Gastroesophageal sphincter (tissue), 4 donors: Measurements from ENCODE around the gene CIPC. TPM values are rescaled to one million over a fixed set of nuclear protein-coding genes. Genes with fewer than 3 reads are reported as not detected.
A peak's percentile ranks its signal among the peaks of the same experiment; 100 is the strongest.

ENCODE experiments used
- ATAC-seq: fragments of 150-250 bp; one replicate; pipeline ENCODE4 v1.9.1; 2016; ENCODE audit warnings: mild to moderate bottlenecking, moderate library complexity
- H3K27ac ChIP-seq, 4 donors: fragments of 200-600 bp; sonication (generic) in 3 of 4; 1 replicate in 3 of 4; 2 replicates in 1 of 4; pipeline ENCODE4 v1.5.1; 2016 to 2019
- H3K27me3 ChIP-seq: fragments of 200-600 bp; sonication (generic); one replicate; pipeline ENCODE4 v1.5.1; 2019
- H3K36me3 ChIP-seq, 2 donors: fragments of 200-600 bp; sonication (generic); one replicate each; pipeline ENCODE4 v1.5.1; 2019; ENCODE audit warnings: control low read depth in 1 of 2
- H3K4me1 ChIP-seq, 3 donors: fragments of 200-600 bp; sonication (generic); 1 replicate in 2 of 3; 2 replicates in 1 of 3; pipeline ENCODE4 v1.5.1; 2016 to 2019; ENCODE audit warnings: control low read depth in 2 of 3
- H3K4me3 ChIP-seq, 2 donors: fragments of 200-600 bp; sonication (generic); one replicate each; pipeline ENCODE4 v1.5.1; 2019; ENCODE audit warnings: mild to moderate bottlenecking in 1 of 2, moderate library complexity in 1 of 2
- H3K9me3 ChIP-seq, 3 donors: fragments of 200-600 bp; sonication (generic); one replicate each; pipeline ENCODE4 v1.5.1; 2017 to 2019; ENCODE audit warnings: control low read depth in 2 of 3
- EP300 ChIP-seq: sonication (generic); formaldehyde crosslinking; IDR thresholded peaks from one replicate; pipeline ENCODE4 v1.6.1; 2017; ENCODE audit warnings: antibody characterized with exemption, mild to moderate bottlenecking
- POLR2A ChIP-seq, 2 donors: fragments of 450-650 bp; IDR thresholded peaks; one replicate each; pipeline ENCODE4 v1.6.1; 2017; ENCODE audit warnings: antibody characterized with exemption in 2 of 2, mild to moderate bottlenecking in 2 of 2, moderate library complexity in 1 of 2
- POLR2AphosphoS5 ChIP-seq: sonication (generic); formaldehyde crosslinking; IDR thresholded peaks from one replicate; pipeline ENCODE4 v1.6.1; 2017; ENCODE audit warnings: antibody characterized with exemption
- WGBS, 2 donors: methylation state at CpG; one replicate each; pipeline ENCODE4 v1.1.5; 2018; ENCODE audit warnings: low coverage in 1 of 2; 5-methylcytosine and 5-hydroxymethylcytosine counted together
- total RNA-seq, 4 donors: library from RNA; depleted of rRNA; stranded (reverse); fragments of >200 nt; gene quantifications; one replicate each; pipeline ENCODE4 v1.1.0, GENCODE V29; 2016
- TF ChIP-seq, protein P1 (sequence below), 4 experiments: fragments of 200-600 bp in 2 of 4; fragments of 450-650 bp in 2 of 4; sonication (generic) in 1 of 4; IDR thresholded peaks; one replicate each; pipeline ENCODE4 v1.5.1; 2017 to 2019; ENCODE audit warnings: antibody characterized with exemption in 4 of 4, mild to moderate bottlenecking in 2 of 4, moderate library complexity in 2 of 4

Gene CIPC
- total RNA-seq, 4 donors from 2014 or later = 49.0 to 74.1 (median 60.4) TPM

DNA sequence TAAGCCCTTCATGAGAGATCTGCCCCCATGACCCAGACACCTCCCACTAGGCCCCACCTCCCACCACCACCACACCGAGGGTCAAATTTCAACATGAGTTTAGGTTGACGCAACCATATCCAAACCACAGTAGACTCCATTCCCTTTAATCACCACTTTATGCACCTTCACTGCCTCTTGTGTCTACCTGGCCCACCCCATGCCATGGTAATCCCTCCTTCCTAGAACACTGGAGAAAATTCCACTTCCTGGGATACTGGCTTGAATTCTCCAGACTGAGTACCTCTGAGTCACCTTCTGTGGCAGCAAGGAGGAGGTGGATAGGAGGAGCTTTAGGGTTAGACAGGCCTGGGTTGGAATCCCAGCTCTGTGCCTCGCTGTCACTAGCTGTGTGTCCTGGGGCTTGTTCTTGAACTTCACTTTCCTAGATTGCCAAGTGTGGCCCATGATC, 26.1 kb upstream of the CIPC start:
- no peak for ATAC-seq
- no peaks in the 10 kb centered on the region for H3K36me3 ChIP-seq
- TF ChIP-seq POLR2A (IDR thresholded peaks at IDR 0.05) (no peak), POLR2AphosphoS5 (no peak), EP300 (no peak)
- TF ChIP-seq, protein P1, sequence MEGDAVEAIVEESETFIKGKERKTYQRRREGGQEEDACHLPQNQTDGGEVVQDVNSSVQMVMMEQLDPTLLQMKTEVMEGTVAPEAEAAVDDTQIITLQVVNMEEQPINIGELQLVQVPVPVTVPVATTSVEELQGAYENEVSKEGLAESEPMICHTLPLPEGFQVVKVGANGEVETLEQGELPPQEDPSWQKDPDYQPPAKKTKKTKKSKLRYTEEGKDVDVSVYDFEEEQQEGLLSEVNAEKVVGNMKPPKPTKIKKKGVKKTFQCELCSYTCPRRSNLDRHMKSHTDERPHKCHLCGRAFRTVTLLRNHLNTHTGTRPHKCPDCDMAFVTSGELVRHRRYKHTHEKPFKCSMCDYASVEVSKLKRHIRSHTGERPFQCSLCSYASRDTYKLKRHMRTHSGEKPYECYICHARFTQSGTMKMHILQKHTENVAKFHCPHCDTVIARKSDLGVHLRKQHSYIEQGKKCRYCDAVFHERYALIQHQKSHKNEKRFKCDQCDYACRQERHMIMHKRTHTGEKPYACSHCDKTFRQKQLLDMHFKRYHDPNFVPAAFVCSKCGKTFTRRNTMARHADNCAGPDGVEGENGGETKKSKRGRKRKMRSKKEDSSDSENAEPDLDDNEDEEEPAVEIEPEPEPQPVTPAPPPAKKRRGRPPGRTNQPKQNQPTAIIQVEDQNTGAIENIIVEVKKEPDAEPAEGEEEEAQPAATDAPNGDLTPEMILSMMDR (IDR thresholded peaks at IDR 0.05) = no peak
- 89 to 100% methylated on average over 2 to 3 of the region's 3 CpGs for WGBS, 2 donors
- H3K27ac ChIP-seq = no peak overlapping the region
- no peak overlapping the region for H3K4me3 ChIP-seq
- no peaks in the 10 kb centered on the region for H3K27me3 ChIP-seq
- peaks cover 0 to 36% (median 10%) of the 10 kb centered on the region in 3 donors for H3K4me1 ChIP-seq
- no peaks in the 10 kb centered on the region for H3K9me3 ChIP-seq

DNA sequence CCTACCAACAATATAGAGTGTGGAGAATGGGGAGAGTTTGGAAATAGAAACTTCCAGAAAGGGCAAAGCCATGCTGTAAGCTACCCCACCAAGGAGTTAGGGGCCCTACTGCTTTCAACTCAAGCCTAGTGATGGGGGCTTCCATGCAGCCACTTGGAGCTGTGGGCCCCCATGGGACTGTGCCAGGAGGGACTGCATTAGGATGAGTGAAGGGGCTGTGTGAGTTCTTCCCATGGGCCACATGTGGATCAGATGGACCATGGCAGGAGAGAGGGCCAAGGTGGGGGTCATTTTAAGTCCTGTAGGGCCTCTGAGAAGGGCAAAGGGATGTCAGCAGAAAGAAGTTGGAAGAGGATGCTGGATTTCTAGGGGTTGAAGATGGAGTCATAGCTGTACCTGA, 23.1 kb upstream of the CIPC start:
- Histone ChIP-seq H3K27me3 (no peaks in the 10 kb centered on the region), H3K4me3 (peak overlapping the region in 1 of 2 donors; percentile 33), H3K27ac (peak overlapping the region; percentile 51 to 83 (median 82)), H3K36me3 (no peaks in the 10 kb centered on the region), H3K4me1 (peaks cover 0 to 21% (median 14%) of the 10 kb centered on the region in 3 donors), H3K9me3 (peaks cover 0 to 6% (median 0%) of the 10 kb centered on the region in 3 donors)
- TF ChIP-seq EP300 (no peak), POLR2AphosphoS5 (no peak), POLR2A (IDR thresholded peaks at IDR 0.05) (no peak)
- TF ChIP-seq, protein P1 (IDR thresholded peaks at IDR 0.05) = no peak
- no peak for ATAC-seq

DNA sequence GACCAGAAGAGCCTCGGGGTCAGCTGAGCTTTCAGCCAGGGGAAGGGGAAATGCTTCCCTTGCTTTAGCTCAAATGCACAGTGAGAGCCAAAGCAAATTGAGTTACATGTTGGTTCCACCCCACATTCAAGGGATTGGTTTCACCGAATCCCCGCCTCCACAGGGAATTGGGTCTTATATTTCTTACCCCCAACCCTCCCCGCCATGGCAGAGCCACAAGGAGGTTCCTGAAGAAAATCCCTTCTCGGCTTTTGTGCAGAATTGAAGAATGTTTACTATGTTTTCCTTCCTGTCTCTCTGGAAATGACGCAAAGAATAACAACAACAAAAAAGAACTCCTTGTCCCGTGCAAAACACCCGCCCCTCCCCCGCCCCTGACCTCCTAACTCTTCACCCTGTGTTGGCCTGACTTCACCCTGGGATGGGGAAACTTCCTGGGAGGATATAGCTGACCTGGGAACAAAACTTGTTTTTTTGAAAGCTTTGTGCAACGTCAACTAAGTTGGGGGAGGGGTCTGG, 21.9 kb upstream of the CIPC start:
- H3K4me1 ChIP-seq = peaks cover 0 to 10% (median 7%) of the 10 kb centered on the region in 3 donors
- peaks cover 0 to 11% (median 0%) of the 10 kb centered on the region in 3 donors for H3K9me3 ChIP-seq
- ATAC-seq = peak; percentile 92
- TF ChIP-seq POLR2A (IDR thresholded peaks at IDR 0.05) (peak; percentile 24 to 33), EP300 (peak; percentile 45), POLR2AphosphoS5 (peak; percentile 58)
- TF ChIP-seq, protein P1 (IDR thresholded peaks at IDR 0.05) = no peak
- no peaks in the 10 kb centered on the region for H3K36me3 ChIP-seq
- 23 to 41% methylated on average over 5 to 10 of the region's 10 CpGs for WGBS, 2 donors
- H3K4me3 ChIP-seq = peak overlapping the region; percentile 27 to 33
- peak overlapping the region; percentile 51 to 83 (median 82) for H3K27ac ChIP-seq
- no peaks in the 10 kb centered on the region for H3K27me3 ChIP-seq

- peaks cover 0 to 11% (median 0%) of the 10 kb centered on the region in 3 donors for H3K9me3 ChIP-seq
- no peak overlapping the region for H3K4me3 ChIP-seq
- H3K36me3 ChIP-seq = no peaks in the 10 kb centered on the region
- peaks cover 0 to 10% (median 7%) of the 10 kb centered on the region in 3 donors for H3K4me1 ChIP-seq
- TF ChIP-seq POLR2AphosphoS5 = no peak
- no peak for TF ChIP-seq POLR2A (IDR thresholded peaks at IDR 0.05)
- TF ChIP-seq, protein P1 (IDR thresholded peaks at IDR 0.05) = no peak
- no peak for TF ChIP-seq EP300
- no peaks in the 10 kb centered on the region for H3K27me3 ChIP-seq
- peak; percentile 24 for ATAC-seq
- 84 to 97% methylated on average over 3 of the region's 3 CpGs for WGBS, 2 donors
- H3K27ac ChIP-seq = peak overlapping the region; percentile 59 to 81 (median 73)
These were observed 21.0 kb upstream of the CIPC start for GRCh38 chr14:77077040-77077439.

DNA sequence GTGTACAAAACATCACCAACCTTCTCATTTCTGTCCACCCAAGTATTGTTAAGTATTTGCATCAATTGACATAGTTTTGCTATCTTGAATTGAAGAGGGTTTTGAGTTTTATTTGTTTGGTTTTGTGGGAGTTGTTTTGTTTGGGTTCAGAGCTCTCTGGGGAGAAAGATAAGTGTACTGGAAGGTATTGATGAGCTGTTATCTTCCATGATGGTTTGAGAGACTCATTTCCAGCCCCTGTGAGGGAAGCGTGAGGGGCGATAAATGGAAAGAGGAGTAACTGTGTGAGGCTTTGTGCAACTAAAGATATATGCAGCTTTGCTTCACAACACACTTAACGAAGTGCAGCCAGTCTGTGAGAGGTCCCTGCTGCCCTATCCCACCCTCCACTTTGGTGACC, 15.7 kb upstream of the CIPC start:
- WGBS, 2 donors = 67 to 81% methylated on average over 1 to 3 of the region's 3 CpGs
- Histone ChIP-seq H3K36me3 (no peaks in the 10 kb centered on the region), H3K27me3 (no peaks in the 10 kb centered on the region), H3K9me3 (peaks cover 0 to 11% (median 0%) of the 10 kb centered on the region in 3 donors), H3K4me1 (peaks cover 0 to under 1% (median 0%) of the 10 kb centered on the region in 3 donors), H3K27ac (no peak overlapping the region), H3K4me3 (no peak overlapping the region)
- ATAC-seq = no peak
- TF ChIP-seq POLR2AphosphoS5 (no peak), EP300 (no peak), POLR2A (IDR thresholded peaks at IDR 0.05) (no peak)
- TF ChIP-seq, protein P1 (IDR thresholded peaks at IDR 0.05) = no peak
